ENCODE results near the gene FBXO17. TPM values are rescaled to one million over a fixed set of nuclear protein-coding genes. Genes with fewer than 3 reads are reported as not detected.
"Not testable (repeated sequence)": the region's sequence is repeated elsewhere in the genome, so short reads cannot be mapped to it uniquely, and the experiment has no call there.

The FBXO17 gene
- total and polyA plus RNA-seq, 2 experiments from 2014 or later, result 39.3 to 65.3 TPM

GRCh38 chr19:38989066-38989605 lies 13.6 kb upstream of the FBXO17 start:
- Histone ChIP-seq H3K4me3 (no peak overlapping the region), H3K27ac (peak overlapping the region; percentile 91), H3K4me1 (ENCODE audit: low read depth) (peaks cover 4% of the 10 kb centered on the region), H3K36me3 (no peaks in the 10 kb centered on the region), H3K9me3 (ENCODE audit: low read depth) (no peaks in the 10 kb centered on the region), H3K27me3 (no peaks in the 10 kb centered on the region)
- DNase-seq (ENCODE audit: low read depth in 1 of 2, low spot score in 1 of 2), result peak in 1 of 2 donors; percentile 82
- TF ChIP-seq CTCF (IDR thresholded peaks at IDR 0.05; ENCODE audit: low read depth, low read length), result no peak

- H3K4me1 ChIP-seq (ENCODE audit: low read depth); H3K4me3 ChIP-seq; H3K9me3 ChIP-seq (ENCODE audit: low read depth); DNase-seq (ENCODE audit: low read depth in 1 of 2, low spot score in 1 of 2); H3K27me3 ChIP-seq; H3K36me3 ChIP-seq: not testable (repeated sequence)
- peak overlapping the region; percentile 91 for H3K27ac ChIP-seq
Measured at GRCh38 chr19:38988627-38989026, 13.1 kb upstream of the FBXO17 start.

DNA sequence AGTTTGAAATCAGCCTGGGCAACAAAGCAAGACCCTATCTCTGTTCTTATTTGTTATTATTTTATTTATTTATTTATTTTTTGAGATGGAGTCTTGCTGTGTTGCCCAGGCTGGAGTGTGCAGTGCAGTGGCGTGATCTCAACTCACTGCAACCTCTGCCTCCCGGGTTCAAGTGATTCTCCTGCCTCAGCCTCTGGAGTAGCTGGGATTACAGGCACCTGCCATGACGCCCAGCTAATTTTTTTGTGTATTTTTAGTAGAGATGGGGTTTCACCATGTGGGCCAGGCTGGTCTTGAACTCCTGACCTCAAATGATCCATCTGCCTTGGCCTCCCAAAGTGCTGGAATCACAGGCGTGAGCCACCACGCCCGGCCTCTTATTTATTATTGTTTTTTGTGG lies 12.2 kb upstream of the FBXO17 start:
- not testable (repeated sequence) for DNase-seq (ENCODE audit: low read depth in 1 of 2, low spot score in 1 of 2); H3K36me3 ChIP-seq; H3K4me3 ChIP-seq; H3K27me3 ChIP-seq; H3K9me3 ChIP-seq (ENCODE audit: low read depth); H3K27ac ChIP-seq; H3K4me1 ChIP-seq (ENCODE audit: low read depth)

DNA sequence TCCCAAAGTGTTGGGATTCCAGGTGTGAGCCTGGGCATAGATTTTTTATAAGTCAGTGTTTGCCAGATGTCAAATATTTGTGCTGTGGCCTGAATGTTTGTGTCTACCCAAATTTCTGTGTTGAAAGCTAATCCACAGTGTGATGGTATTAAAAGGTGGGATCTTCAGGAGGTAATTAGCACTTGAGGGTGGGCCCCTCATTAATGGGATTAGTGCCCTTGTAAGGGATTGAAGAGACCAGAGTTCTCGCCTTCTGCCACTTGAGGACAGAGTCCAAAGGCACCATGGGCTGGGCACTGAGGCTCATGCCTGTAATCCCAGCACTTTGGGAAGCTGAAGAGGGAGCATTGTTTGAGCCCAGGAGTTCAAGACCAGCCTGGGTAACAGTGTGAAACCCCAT lies 9.7 kb upstream of the FBXO17 start:
- TF ChIP-seq CTCF (IDR thresholded peaks at IDR 0.05; ENCODE audit: low read depth, low read length), result no peak
- Histone ChIP-seq H3K27ac (no peak overlapping the region), H3K4me3 (no peak overlapping the region), H3K27me3 (no peaks in the 10 kb centered on the region), H3K4me1 (ENCODE audit: low read depth) (peaks cover 4% of the 10 kb centered on the region), H3K9me3 (ENCODE audit: low read depth) (no peaks in the 10 kb centered on the region), H3K36me3 (no peaks in the 10 kb centered on the region)
- DNase-seq (ENCODE audit: low read depth in 1 of 2, low spot score in 1 of 2), result no peak

DNA sequence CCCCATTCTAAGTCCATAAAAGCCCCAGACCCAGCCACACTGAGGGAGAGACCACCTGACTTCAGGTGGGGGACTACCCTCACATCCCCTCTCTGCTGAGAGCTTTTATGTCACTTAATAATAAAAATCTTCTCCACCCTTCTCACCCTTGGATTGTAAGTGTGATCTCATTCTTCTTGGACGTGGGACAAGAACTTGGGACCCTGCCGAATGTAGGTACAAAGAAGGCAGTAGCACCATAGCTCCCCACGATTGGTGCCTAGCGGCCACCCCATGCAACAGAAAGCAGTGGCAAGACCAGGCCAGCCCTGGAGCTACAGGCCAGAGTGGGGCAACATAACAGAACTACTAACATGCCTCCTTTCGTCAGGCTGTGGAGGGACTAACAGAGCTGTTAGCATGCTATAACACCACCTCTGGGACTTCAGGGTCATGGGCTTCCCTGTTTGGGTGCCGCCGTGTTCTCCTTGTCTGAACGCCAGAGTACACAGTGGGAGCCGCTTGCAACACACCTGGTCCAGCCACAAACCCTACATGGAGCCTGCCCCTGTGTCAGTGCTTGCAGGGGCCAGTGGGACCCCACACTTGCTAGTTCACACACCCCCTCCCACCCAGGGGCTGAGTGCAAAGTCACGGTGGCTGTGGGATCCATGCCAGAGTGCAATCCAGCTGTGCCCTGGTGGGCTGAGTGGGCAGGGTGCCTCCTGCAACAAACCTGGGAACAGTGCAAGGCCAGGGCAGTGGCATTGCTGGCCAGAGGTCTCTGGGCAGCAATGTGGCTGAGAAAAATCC lies 5.2 kb upstream of the FBXO17 start:
- H3K36me3 ChIP-seq, result no peaks in the 10 kb centered on the region
- H3K27ac ChIP-seq, result no peak overlapping the region
- no peak for DNase-seq (ENCODE audit: low read depth in 1 of 2, low spot score in 1 of 2)
- no peak for TF ChIP-seq CTCF (IDR thresholded peaks at IDR 0.05; ENCODE audit: low read depth, low read length)
- no peaks in the 10 kb centered on the region for H3K9me3 ChIP-seq (ENCODE audit: low read depth)
- H3K4me1 ChIP-seq (ENCODE audit: low read depth), result peaks cover 7% of the 10 kb centered on the region
- no peak overlapping the region for H3K4me3 ChIP-seq
- H3K27me3 ChIP-seq, result no peaks in the 10 kb centered on the region

DNA sequence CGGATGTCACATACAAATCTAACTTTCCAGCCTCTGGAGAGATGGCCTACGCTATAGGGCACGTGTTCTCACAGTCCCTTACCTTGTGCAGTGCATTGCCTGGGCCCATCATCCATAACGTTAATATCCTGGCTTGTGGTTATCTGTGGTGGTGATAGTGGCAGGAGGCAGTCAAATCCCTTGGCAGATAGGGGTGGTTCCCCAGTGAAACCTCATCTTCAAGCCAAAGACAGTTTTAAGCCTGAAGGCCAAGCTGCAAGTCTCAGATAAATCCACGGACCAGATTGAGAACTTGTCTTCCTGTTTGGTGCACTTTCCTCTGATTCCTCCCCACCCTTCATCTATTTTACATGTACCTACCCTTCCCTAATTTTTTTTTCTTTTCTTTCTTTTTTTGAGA lies 4.3 kb upstream of the FBXO17 start:
- no peak overlapping the region for H3K27ac ChIP-seq
- H3K4me1 ChIP-seq (ENCODE audit: low read depth), result peaks cover 8% of the 10 kb centered on the region
- H3K27me3 ChIP-seq, result no peaks in the 10 kb centered on the region
- H3K36me3 ChIP-seq, result no peaks in the 10 kb centered on the region
- no peaks in the 10 kb centered on the region for H3K9me3 ChIP-seq (ENCODE audit: low read depth)
- no peak overlapping the region for H3K4me3 ChIP-seq
- DNase-seq (ENCODE audit: low read depth in 1 of 2, low spot score in 1 of 2), result no peak
- TF ChIP-seq CTCF (IDR thresholded peaks at IDR 0.05; ENCODE audit: low read depth, low read length), result no peak

Measured in cardiac muscle cell (in vitro differentiated cells and primary cell).